ENCODE measurements around the gene PDGFC.

The PDGFC gene

GRCh38 chr4:156929386-156930105 lies 42.1 kb downstream of the PDGFC start:
- H3K4me3 ChIP-seq (ENCODE audit: low read length), result no peak overlapping the region
- no peak for TF ChIP-seq ZNF274 (IDR thresholded peaks at IDR 0.05; ENCODE audit: low read depth, low read length)

- TF ChIP-seq ZNF274 (IDR thresholded peaks at IDR 0.05; ENCODE audit: low read depth, low read length), result no peak
Measured at GRCh38 chr4:156924774-156925315, 46.8 kb downstream of the PDGFC start.

GRCh38 chr4:156923525-156923924 lies 48.1 kb downstream of the PDGFC start:
- H3K4me3 ChIP-seq (ENCODE audit: low read length), result no peak overlapping the region
- no peak for TF ChIP-seq ZNF274 (IDR thresholded peaks at IDR 0.05; ENCODE audit: low read depth, low read length)

More at GRCh38 chr4:156924774-156925315, 46.8 kb downstream of the PDGFC start:
- no peak overlapping the region for H3K4me3 ChIP-seq (ENCODE audit: low read length)

- no peak overlapping the region for H3K4me3 ChIP-seq (ENCODE audit: low read length)
- no peak for TF ChIP-seq ZNF274 (IDR thresholded peaks at IDR 0.05; ENCODE audit: low read depth, low read length)
Measured at GRCh38 chr4:156915221-156915620, 56.4 kb downstream of the PDGFC start.

- no peak overlapping the region for H3K4me3 ChIP-seq (ENCODE audit: low read length)
- no peak for TF ChIP-seq ZNF274 (IDR thresholded peaks at IDR 0.05; ENCODE audit: low read depth, low read length)
Measured at GRCh38 chr4:156913234-156913633, 58.4 kb downstream of the PDGFC start.

- no peak overlapping the region for H3K4me3 ChIP-seq (ENCODE audit: low read length)
- TF ChIP-seq ZNF274 (IDR thresholded peaks at IDR 0.05; ENCODE audit: low read depth, low read length), result no peak
Measured at GRCh38 chr4:156909010-156909409, 62.6 kb downstream of the PDGFC start.

GRCh38 chr4:156906325-156906724 lies 65.3 kb downstream of the PDGFC start:
- H3K4me3 ChIP-seq (ENCODE audit: low read length), result no peak overlapping the region
- no peak for TF ChIP-seq ZNF274 (IDR thresholded peaks at IDR 0.05; ENCODE audit: low read depth, low read length)

GRCh38 chr4:156901871-156902270 lies 69.7 kb downstream of the PDGFC start:
- TF ChIP-seq ZNF274 (IDR thresholded peaks at IDR 0.05; ENCODE audit: low read depth, low read length), result no peak
- H3K4me3 ChIP-seq (ENCODE audit: low read length), result no peak overlapping the region

GRCh38 chr4:156898373-156899117 lies 73.1 kb downstream of the PDGFC start:
- H3K4me3 ChIP-seq (ENCODE audit: low read length), result no peak overlapping the region
- no peak for TF ChIP-seq ZNF274 (IDR thresholded peaks at IDR 0.05; ENCODE audit: low read depth, low read length)

- no peak overlapping the region for H3K4me3 ChIP-seq (ENCODE audit: low read length)
- TF ChIP-seq ZNF274 (IDR thresholded peaks at IDR 0.05; ENCODE audit: low read depth, low read length), result no peak
Measured at GRCh38 chr4:156896527-156896926, 75.1 kb downstream of the PDGFC start.

GRCh38 chr4:156894234-156894633 lies 77.4 kb downstream of the PDGFC start:
- TF ChIP-seq ZNF274 (IDR thresholded peaks at IDR 0.05; ENCODE audit: low read depth, low read length), result no peak
- no peak overlapping the region for H3K4me3 ChIP-seq (ENCODE audit: low read length)

GRCh38 chr4:156892805-156893204 lies 78.8 kb downstream of the PDGFC start:
- TF ChIP-seq ZNF274 (IDR thresholded peaks at IDR 0.05; ENCODE audit: low read depth, low read length), result no peak

GRCh38 chr4:156889616-156890594 lies 81.7 kb downstream of the PDGFC start:
- no peak for TF ChIP-seq ZNF274 (IDR thresholded peaks at IDR 0.05; ENCODE audit: low read depth, low read length)

More at GRCh38 chr4:156892805-156893204, 78.8 kb downstream of the PDGFC start:
- no peak overlapping the region for H3K4me3 ChIP-seq (ENCODE audit: low read length)

GRCh38 chr4:156888762-156889161 lies 82.8 kb downstream of the PDGFC start:
- no peak overlapping the region for H3K4me3 ChIP-seq (ENCODE audit: low read length)
- TF ChIP-seq ZNF274 (IDR thresholded peaks at IDR 0.05; ENCODE audit: low read depth, low read length), result no peak

More at GRCh38 chr4:156889616-156890594, 81.7 kb downstream of the PDGFC start:
- no peak overlapping the region for H3K4me3 ChIP-seq (ENCODE audit: low read length)

Data from GM08714 (cell line).